Inferior parietal cortex (tissue), 1 donor: ENCODE data around the gene C5orf58.
"Not testable (repeated sequence)": the region's sequence is repeated elsewhere in the genome, so short reads cannot be mapped to it uniquely, and the experiment has no call there.

Source experiments
- DNase-seq: peaks from one replicate; pipeline ENCODE4 v3.0.0-alpha.2; 2016; ENCODE audit errors: extremely low spot score

C5orf58 gene

GRCh38 chr5:170223906-170224305, 8.9 kb upstream of the C5orf58 start:
- no peak for DNase-seq

GRCh38 chr5:170225326-170226128, 7.3 kb upstream of the C5orf58 start:
- DNase-seq = peak; percentile 93

- no peak for DNase-seq
Observed at GRCh38 chr5:170226129-170226615, 6.6 kb upstream of the C5orf58 start.

GRCh38 chr5:170226661-170227060, 6.1 kb upstream of the C5orf58 start:
- no peak for DNase-seq

- DNase-seq = no peak
Observed at GRCh38 chr5:170228762-170229435, 3.9 kb upstream of the C5orf58 start.

- DNase-seq = no peak
Observed at GRCh38 chr5:170233358-170233892, 640 bp downstream of the C5orf58 start.

GRCh38 chr5:170235876-170236864, 3.4 kb downstream of the C5orf58 start:
- DNase-seq = no peak

GRCh38 chr5:170238456-170239196, 5.8 kb downstream of the C5orf58 start:
- DNase-seq = no peak

- not testable (repeated sequence) for DNase-seq
Observed at GRCh38 chr5:170245436-170245835, 12.7 kb downstream of the C5orf58 start.

- no peak for DNase-seq
Observed at GRCh38 chr5:170246126-170246870, 13.5 kb downstream of the C5orf58 start.

GRCh38 chr5:170247363-170247762, 14.6 kb downstream of the C5orf58 start:
- DNase-seq = no peak

GRCh38 chr5:170248172-170248930, 15.6 kb downstream of the C5orf58 start:
- DNase-seq = no peak

GRCh38 chr5:170248931-170249227, 16.1 kb downstream of the C5orf58 start:
- not testable (repeated sequence) for DNase-seq

- no peak for DNase-seq
Observed at GRCh38 chr5:170249355-170249754, 16.6 kb downstream of the C5orf58 start.

- DNase-seq = no peak
Observed at GRCh38 chr5:170250810-170251317, 18.1 kb downstream of the C5orf58 start.

- no peak for DNase-seq
Observed at GRCh38 chr5:170251462-170251861, 18.7 kb downstream of the C5orf58 start.

- no peak for DNase-seq
Observed at GRCh38 chr5:170252109-170252508, 19.3 kb downstream of the C5orf58 start.

GRCh38 chr5:170252720-170253350, 20.1 kb downstream of the C5orf58 start:
- no peak for DNase-seq

- DNase-seq = no peak
Observed at GRCh38 chr5:170254056-170254455, 21.3 kb downstream of the C5orf58 start.
